EL (cell line): ENCODE data around the gene UBE2F.
"Not testable (repeated sequence)": the region's sequence is repeated elsewhere in the genome, so short reads cannot be mapped to it uniquely, and the experiment has no call there.

Source experiments
- DNase-seq: peaks from one replicate; pipeline ENCODE4 v3.0.0-alpha.2; 2016

The UBE2F gene

DNA sequence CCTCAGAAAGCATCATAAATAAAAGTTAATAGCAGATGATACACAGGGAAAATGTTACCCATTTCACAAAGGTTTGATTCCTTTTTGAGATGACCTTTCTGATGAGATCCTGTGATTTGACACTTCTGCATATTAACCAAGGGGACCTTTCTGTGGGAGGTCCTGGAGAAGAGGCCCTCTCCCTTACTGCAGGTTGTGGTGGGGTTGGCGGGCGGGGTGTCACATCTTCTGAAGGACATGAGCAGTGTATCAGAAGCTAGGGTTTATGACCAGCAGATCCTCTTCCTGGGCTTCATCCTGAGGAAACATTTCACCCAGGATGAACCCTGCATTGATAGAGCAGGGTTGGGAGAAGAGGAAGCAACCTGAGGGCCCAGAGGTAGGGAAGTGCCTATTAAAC is 56.8 kb downstream of the UBE2F start:
- no peak for DNase-seq

DNA sequence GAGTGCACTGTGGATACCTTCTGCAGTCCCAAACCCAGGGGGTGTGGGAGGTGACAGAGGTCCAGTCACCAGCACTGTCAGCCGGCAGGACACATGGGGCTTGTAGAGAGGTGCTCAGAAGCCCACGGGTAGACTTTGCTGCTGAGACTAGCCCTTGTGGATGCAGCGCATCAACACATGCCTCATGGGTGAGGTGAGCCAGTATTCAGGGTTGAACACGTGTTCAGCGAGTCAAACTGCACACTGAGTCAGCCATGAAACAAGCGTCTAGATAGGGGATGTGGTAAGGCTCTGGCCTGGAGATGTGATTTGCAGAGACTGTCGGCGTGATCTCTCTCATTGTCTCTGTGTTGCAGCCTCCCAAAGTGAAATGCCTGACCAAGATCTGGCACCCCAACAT is 58.2 kb downstream of the UBE2F start:
- DNase-seq = peak; percentile 74

DNA sequence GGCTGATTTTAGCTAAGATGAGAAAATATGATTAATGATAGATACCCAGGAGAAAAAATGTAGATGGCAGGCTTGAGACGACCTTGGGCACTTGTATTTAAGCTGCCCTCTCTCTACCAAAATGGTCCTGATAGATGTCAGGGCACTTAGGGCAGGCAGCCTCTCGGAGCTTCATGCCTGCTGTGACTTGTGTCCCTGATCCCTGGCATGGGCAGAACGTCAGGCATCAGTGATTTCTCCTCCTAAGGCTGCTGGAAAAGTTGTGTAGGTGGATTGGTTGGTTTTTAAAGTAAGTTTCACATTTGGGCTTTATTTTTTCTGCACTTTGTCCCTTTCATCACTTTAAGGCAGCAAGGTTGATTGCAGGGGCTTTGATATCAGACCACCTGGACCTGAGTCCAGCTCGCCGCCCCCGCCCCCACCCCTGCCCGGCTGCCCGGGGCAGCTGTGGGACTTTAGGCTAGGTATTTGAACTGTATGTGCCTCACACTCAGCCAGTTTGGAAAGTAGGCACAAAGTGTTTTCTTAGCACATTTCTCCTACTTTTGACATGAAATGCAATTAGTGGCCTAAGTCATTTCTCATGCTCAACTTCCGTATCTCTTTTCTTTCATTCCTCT is 59.0 kb downstream of the UBE2F start:
- DNase-seq = no peak

DNA sequence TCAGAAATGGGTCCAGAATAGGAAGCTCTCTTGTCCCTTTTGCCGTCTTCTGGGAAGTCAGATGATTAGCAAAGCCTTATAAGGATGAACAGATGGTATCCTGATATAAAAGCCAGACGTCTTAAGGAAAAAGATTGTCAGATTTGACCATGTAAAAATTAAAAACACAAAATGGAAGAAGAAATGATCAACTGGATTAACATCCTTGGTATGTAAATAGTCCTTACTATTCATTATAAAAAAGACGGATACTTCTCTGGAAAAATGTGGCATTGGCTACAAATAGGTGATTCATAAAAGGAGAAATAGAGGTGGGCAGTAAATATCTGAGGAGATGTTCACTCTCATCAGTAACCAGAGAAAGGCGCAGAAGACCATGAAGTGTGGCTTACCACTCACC is 60.2 kb downstream of the UBE2F start:
- no peak for DNase-seq

DNA sequence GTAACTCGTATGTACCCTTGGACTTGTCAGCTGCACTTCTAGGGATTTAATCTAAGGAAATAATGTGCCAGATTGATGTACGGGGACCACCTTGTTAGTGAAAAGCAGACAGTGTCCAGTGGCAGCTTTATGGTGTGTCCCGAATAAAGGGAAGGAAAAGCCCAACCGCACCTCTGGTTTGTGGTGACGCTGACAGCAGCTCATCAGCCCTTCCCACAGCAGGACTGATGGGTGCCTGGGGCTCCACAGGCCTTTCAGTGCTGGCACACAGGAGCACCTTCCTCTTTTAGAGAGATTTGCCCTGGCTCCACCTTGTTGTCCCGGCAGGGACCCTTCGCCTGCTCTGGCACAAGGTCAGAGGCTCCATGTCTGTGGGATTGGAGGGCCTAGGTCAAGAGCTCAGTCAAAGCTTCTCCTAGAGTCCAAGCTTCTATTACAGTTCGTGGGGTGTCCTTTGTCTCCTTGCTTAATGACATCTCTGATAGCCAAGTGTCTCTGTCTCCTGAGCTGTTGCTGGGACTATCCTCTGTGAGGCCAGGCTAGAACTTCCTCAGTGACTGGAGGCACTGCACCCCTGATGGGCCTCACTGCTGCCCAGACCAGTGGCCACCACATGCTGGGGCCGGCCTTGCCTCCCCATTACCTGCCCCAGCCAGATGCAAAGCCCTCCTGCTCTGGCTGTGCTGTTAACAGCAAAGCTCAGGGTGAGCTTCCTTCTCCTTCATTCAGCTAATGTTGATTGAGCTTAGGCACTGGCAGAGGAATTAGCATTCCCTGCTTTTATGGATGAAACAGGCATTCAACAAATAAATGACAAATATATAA is 61.0 kb downstream of the UBE2F start:
- DNase-seq = no peak

DNA sequence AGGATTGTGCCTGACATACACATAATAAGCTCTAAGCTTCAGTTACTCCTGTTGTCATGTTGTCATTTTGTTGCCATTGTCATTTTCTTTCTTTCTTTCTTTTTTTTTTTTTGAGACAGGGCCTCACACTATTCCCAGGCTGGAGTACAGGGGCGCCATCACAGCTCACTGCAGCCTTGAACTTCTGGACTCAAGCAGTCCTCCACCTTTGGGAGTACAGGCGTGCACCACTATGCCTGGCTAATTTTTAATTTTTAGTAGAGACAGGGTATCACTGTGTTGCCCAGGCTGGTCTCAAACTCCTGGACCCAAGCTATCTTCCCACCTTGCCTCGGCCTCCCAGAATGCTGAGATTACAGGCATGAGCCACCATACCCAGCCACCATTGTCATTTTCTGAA is 63.0 kb downstream of the UBE2F start:
- no peak for DNase-seq

DNA sequence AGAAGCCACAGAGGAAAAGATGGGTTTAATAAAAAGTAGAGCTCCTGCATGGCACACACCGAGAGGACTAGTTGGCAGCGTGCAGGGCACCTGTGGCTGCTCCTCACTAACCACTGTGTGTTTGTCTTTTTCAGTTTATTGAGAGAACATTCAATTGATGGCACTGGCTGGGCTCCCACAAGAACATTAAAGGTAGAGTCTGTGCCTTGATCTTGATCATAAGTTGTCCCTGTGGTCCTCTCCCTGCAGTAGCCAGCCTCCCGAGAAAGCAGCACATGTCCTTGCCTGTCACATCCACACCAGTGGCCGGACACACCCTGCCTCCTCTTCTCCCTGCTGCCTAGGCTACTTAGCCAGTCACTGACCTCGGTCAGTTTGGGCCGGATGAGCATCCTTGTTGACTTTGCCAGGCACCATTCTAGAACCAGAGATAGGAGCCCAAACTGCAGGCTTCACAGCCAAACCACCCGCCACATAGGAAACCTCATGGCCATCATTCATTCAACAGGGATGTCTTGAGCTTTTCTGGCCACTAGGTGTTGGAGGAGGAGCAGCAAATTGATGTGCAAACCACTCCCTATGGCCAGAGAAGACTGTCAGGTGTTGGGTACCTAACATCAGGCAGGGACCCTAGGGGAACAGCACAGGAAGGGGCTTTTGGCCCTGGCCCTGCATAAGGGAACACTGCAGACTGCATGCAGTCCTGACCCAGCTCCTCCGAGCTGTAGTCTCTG is 63.8 kb downstream of the UBE2F start:
- DNase-seq = no peak

DNA sequence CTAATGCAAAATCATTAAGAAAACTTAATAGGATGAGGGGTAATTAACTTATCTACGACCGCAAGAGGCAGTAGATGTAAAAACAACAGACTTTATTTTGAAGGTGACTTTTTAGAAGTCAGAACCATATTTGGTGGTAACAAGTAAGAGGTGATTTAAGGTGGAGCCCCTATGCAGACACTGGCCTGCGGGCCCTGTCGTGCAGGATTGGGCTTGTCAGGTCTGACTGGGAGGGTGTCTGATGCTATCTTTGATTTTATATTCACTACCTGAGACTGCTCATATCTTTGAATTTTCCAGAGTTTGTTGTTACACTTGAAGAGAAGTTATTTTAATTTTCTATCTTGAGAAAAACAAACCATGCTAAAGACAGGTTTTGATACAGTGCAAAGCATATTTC is 64.9 kb downstream of the UBE2F start:
- DNase-seq = no peak

DNA sequence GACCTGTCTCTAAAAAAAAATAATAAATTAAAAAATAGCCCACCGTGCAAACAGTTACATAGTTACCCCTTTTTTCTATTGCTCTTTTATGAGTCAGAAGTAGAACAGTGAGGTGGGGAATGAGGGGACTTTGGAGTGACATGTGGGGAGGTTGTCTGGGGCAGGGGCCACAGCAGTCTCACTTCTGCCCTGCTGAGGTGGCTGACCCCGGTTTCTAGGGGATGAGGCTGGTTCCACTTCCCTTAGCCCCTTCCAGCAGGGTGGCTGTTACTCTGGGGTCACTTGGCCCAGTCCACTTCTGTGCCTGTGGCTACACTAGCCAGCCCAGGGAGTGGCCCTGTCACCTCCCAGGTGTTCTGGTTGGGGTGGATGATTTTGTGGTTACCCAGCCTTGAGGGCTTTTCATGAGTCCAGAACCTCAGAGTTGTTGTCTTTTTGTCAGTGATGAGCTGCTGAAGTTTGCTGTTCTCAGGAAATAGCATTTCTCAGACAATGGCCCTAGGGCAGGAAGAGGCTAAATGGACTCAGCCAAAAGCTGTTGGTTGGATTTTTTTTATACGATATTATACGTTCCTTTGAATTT is 66.0 kb downstream of the UBE2F start:
- DNase-seq = no peak

DNA sequence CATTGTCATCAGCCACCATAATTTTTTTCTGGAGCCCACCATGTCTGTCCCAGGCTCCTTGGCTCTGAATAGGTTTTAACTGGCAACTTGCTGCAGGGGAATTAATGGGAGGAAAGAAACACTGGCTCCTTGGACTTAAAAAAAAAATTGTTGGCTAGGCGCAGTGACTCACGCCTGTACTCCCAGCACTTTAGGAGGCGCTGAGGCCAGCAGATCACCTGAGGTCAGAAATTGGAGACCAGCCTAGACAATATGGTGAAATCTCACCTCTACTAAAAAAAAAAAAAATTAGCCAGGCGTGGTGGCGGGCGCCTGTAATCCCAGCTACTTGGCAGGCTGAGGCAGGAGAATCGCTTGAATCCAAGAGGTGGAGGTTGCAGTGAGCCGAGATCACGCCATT is 67.2 kb downstream of the UBE2F start:
- not testable (repeated sequence) for DNase-seq

DNA sequence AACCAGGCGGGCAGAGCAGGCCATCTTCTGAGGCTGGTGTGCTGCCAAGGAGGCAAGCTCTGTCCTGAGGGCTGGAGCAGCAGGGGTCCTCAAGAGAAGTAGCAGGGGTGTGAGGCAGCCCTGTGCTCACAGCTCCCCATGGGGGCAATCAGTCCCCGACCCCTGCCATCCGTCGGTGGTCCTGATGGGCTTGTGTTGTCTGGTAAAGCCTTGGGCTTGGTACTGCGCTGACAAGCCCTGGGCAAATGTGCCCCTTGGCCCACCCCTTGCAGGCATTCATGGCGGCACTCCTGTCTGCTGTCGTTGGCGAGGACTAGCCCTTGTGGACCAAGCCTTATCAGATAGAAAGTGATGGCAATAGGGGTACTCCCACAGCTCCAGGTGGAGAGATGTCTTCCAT is 71.4 kb downstream of the UBE2F start:
- DNase-seq = no peak

DNA sequence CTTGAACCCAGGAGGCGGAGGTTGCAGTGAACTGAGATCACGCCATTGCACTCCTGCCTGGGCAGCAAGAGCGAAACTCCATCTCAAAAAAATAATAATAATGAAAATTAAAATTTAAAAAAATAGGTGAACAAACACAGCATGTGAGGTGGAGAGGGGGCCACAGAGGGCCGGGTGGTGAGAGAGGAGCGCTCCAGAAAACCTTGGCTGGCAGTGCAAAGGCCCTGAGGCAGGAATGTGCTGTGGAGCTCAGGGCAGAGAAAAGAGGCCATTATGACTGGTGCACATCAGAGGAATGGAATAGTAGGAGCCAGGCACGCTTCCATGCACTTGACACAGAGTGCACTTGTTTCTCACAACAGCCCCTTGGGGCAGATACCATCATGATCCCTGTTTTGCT is 72.3 kb downstream of the UBE2F start:
- DNase-seq = no peak

DNA sequence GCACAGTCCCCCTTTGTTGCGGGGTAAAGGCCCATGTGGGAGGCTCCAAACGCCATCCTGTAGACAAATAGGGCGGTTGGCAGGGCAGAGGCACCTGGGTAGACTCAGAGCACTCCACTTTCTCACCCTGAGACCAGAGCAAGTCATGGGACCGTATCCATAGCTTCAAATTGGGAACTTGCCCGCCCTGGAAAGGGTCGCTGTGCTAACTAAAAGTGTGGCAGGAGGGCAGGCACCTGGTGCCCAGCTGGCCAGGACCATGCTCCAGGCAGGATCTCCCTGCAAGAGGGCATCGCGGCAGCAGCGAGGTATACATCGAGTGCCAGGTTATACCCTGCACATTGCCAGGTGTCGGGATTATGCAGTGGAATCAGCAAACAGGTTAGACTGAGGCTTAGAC is 73.2 kb downstream of the UBE2F start:
- DNase-seq = no peak

DNA sequence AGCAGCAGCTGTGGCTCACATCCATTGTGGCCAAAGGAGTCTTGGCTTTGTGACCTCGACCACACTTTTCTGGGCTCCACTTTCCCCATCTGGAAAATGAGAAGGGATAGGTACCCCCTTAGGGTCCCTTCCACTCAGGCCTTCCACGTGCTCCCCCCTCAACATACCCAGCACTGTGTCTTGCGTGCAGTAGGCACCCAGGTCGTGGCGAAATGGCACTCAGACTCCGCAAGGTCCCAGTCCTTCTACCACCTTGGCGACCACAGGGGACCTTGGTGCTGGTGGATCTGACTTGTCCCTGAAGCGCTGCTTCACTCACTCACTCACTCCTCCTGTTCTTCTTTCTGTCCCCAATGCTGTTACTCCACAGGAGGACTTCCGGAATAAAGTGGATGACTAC is 74.1 kb downstream of the UBE2F start:
- DNase-seq = no peak

DNA sequence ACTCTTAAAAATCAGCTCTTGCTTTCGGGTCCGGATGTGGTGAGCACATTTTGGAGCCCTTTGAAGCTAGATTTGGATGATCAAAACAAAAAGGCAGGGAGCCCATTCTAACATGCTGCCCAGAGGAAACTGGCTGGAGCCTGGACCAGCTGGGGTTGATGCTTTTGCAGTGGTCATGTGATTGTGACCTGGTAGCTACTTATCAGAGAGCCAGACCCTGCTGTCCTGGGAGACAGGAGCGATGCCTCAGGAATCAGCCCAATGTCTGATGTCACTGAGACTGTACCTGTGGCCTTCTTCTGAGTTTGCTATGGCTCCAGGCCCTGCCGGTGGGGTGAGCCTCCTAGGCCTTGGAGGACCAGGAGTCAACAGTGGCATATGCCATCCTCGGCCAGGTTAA is 75.3 kb downstream of the UBE2F start:
- DNase-seq = no peak

DNA sequence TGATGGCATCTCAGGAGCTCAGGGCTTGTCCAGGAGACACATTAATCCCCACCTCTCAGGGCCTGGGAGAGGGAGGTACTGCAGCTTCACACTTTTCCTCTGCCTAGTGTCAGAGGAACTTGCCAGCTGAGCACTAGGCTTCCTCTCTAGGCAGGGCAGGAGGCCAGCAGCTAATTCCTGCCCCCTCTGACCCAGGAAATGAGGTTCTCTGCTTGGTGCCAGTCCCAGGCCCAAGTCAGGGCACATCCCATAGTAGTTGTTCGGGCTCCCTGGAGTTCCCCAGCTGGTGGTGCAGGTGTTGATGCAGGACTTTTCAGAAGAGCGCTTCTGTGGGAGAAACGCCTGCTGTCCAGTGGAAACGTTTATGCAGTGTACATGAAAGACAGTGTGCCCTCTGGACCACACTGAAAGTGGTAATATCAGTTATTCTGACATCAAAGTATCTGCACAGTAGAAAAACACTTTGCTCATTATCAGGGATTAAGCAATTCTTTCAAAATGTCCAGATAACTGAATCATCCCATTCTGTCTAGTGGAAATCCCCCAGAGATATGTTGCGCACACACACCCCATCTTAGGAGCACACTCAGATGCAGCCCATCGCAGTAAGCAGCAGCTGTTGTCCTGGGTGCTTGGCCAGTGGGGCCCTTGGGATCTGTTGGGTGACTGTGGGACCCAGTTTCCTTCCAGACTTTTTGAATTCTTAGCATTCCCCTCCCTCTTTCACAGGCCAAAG is 76.2 kb downstream of the UBE2F start:
- no peak for DNase-seq

DNA sequence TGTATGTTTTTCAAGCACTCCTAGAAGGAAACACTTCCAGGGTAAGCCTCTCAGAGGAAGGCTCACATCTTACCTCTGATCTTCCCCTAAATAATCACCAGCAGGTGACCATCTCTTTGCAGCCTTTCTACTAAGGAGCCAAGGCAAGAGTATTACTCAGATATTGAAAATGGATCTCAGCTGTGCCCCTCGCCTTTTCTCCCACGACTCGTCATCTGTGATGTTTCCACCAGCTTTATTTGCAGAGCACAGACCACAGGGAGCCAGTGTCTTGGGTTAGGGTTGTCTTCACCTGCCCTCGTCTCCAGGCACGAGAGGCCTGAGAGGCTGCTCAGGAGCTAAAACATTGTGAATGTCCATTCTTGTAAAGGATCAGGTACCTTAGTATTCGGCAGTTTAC is 77.0 kb downstream of the UBE2F start:
- DNase-seq = no peak

DNA sequence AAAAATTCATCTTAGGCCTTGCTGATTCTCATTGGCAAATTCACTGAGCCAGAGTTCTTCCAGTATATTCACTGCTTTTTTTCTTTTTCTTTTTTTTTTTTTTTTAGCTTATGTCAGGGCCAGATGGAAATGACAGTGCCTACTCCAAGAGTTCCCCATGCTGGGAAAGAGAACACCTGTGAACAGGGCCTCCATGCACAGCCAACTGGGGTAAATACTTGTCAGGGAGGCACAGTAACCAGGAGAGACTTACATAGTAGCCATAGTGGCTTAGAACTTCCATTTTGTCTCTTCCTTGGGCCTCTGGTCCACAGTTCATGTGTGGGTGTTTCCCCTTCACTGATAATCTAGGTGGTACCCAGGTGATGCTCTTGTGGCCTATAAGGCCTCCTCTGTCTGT is 78.8 kb downstream of the UBE2F start:
- no peak for DNase-seq

DNA sequence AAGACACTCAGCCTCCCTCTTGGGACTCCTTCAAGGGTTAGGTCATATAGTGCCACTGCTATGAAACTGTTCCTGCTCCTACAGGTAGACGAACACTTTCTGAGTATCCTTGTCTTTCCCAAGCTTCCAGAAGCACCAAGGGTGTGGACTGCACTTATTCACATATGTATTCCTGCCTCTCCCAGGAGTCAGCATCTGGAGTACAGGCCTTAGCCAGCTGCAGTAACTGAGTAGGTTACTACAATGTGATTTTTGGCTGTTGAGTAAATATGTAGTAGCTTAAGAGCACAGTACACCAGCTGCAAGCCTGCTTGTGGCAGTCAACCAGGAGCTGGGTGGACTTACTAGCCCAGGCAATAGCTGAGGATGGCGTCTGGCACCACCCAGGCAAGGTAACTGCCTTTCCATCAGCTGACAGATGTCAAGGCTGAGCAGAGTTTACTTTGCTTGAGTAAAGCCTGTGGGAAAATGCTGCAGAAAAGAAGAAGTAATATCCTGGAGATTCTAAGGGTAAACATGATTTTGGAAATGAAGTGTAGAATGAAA is 80.0 kb downstream of the UBE2F start:
- DNase-seq = no peak

DNA sequence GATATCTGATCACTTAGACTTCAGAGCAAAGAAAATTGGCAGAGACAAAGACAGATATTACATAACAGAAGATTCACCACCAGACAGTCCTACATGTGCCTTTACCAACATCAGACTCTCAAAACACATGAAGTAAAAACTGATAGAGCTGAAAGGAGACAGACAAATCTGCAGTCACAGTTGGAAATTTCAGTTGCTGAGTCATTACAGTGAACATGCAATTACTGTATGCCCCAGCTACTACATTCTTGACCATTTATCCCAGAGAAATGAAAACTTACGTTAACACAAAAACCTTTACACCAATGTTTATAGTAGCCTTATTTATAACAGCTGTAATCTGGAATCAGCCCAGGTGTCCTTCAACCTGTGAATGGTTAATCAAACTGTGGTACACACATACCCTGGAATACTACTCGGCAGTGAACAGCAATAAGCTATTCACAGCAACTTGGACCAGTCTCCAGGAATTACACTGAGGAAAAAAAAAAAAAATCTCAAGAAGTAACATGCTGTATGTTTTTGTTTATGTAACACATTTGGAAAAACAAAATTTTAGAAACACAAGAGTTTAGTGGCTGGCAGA is 86.5 kb downstream of the UBE2F start:
- peak; percentile 22 for DNase-seq

DNA sequence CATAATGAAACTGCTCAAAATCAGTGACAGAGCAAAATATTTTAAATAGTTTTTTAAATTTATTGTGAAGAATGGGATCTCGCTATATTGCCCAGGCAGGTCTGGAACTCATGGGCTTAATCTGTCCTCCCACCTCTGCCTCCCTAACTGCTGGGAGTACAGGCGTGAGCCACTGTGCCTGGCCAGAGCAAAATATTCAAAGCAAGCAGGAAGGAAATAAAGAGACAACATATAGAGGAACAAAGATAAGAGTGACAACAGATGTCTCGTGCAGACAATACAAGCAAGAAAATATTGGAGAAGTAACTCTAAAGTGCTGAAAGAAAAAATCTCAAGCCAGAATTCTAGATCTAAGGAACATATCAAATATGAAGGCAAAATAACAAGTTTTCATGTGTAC is 89.0 kb downstream of the UBE2F start:
- DNase-seq = no peak
